T1000 (cell line): ENCODE data around the gene NDST4.

Experiments used
- DNase-seq: peaks from one replicate; lab custom pipeline; 2025; ENCODE audit warnings: mixed read lengths; lab: John Stamatoyannopoulos, UW

Gene NDST4

GRCh38 chr4:114905017-114905416, 208.4 kb downstream of the NDST4 start:
- no peak for DNase-seq

- DNase-seq, result no peak
Observed at GRCh38 chr4:114900934-114901333, 212.5 kb downstream of the NDST4 start.

GRCh38 chr4:114890773-114891172, 222.6 kb downstream of the NDST4 start:
- DNase-seq, result no peak

GRCh38 chr4:114886761-114887160, 226.7 kb downstream of the NDST4 start:
- no peak for DNase-seq

GRCh38 chr4:114883641-114884040, 229.8 kb downstream of the NDST4 start:
- DNase-seq, result no peak

- no peak for DNase-seq
Observed at GRCh38 chr4:114879916-114880669, 233.3 kb downstream of the NDST4 start.

GRCh38 chr4:114875630-114876029, 237.8 kb downstream of the NDST4 start:
- DNase-seq, result no peak

GRCh38 chr4:114874321-114874720, 239.1 kb downstream of the NDST4 start:
- DNase-seq, result no peak

GRCh38 chr4:114870987-114871386, 242.4 kb downstream of the NDST4 start:
- DNase-seq, result no peak

- DNase-seq, result no peak
Observed at GRCh38 chr4:114866901-114867670, 246.3 kb downstream of the NDST4 start.

- no peak for DNase-seq
Observed at GRCh38 chr4:114864060-114864459, 249.4 kb downstream of the NDST4 start.

GRCh38 chr4:114860786-114861185, 252.6 kb downstream of the NDST4 start:
- DNase-seq, result no peak

- no peak for DNase-seq
Observed at GRCh38 chr4:114857831-114858230, 255.6 kb downstream of the NDST4 start.

GRCh38 chr4:114839986-114840385, 273.4 kb downstream of the NDST4 start:
- DNase-seq, result no peak

GRCh38 chr4:114830628-114831027, 282.8 kb downstream of the NDST4 start:
- DNase-seq, result no peak

- DNase-seq, result no peak
Observed at GRCh38 chr4:114827651-114828050, 285.8 kb downstream of the NDST4 start.

- no peak for DNase-seq
Observed at GRCh38 chr4:114815760-114816159, 297.7 kb downstream of the NDST4 start.

GRCh38 chr4:114813961-114814360, 299.5 kb downstream of the NDST4 start:
- no peak for DNase-seq

GRCh38 chr4:114811564-114812301, 301.7 kb downstream of the NDST4 start:
- DNase-seq, result no peak

GRCh38 chr4:114807759-114808404, 305.5 kb downstream of the NDST4 start:
- DNase-seq, result no peak

- DNase-seq, result no peak
Observed at GRCh38 chr4:114807357-114807756, 306.1 kb downstream of the NDST4 start.

- no peak for DNase-seq
Observed at GRCh38 chr4:114791976-114792375, 321.4 kb downstream of the NDST4 start.
